Embryonic facial prominence (tissue), 1 donor: ENCODE data around the gene PLCL2.
"Not testable (repeated sequence)": the region's sequence is repeated elsewhere in the genome, so short reads cannot be mapped to it uniquely, and the experiment has no call there.

Experiments
- DNase-seq: peaks from one replicate; pipeline ENCODE4 v3.0.0-alpha.2; 2016; ENCODE audit errors: extremely low spot score

Gene PLCL2

DNA sequence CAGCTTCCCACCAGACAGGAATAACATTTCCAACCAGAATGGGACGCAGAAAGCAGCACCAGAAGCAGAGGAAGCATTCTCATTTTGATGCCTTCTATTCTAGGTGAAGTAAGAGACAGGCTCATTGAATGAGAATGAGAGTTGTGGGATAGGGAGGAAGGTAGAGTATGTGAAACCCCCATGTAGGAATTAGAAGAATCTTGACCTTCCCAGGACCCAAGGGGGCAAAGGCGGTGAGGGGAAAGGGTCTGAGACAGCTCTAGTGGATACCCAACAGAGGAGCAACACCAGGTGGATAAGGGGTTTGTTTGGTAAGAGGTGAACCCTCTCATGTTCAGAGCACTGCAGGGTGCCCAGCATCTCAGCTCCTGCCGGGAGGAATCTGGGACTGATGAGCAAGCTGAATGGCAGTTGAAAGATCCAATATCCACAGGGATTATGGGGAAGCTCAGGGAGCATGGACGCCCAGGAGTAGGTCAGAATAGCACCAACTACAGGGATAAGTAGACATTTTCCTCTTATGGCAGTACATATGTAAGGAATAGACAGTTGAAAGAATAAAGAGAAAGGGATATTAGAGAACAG, 77.0 kb downstream of the PLCL2 start:
- no peak for DNase-seq

DNA sequence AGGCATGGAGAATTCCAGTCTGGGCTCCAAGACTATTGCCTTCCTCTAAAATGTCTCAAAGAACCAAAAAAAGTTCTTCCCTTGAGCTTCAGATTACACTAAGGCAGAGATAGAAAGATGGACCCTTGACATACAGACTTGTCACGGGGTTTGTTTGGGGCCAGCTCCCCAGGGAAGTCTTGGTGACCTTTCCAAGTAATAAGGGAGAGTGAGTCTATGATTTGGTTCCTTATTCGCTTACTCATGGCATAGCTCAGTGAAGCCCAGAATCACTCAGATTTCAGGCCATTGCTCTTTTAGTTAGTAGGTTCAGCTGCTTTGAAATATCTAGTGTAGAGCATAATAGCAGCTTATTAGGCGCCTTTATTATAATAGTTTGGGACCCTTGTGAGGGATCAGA, 90.3 kb downstream of the PLCL2 start:
- DNase-seq: no peak

DNA sequence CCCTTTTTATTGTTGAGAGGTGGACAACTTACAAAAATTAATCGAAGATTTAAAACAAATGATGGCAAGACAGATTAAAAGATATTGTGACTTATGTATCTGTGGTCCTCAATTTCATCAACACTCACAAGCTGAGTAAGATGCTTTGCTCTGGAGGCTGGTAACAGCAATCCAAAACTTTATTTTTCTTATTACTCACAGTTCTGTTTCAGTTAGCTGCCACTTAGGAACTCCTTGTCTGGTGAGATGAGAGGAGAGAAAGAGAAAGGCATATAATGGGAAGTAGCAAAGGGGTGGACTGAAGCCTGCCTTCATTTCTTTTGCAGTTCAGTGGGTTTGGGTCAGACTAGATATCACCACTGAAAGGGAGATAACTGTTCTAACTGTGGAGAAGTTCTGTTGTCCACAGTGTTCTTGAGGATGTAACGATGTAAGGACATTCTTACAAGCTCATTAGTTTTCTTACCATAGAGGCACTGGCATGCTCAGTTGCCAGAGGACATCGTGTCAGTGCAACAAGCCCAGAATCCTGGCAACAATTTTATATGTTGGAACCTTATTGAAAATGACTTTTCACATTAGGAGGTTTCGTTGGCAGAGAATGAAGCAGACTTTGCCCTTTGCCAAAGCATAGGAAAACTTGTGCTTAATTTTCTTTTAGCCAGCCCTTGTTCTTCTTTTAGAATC, 93.6 kb downstream of the PLCL2 start:
- no peak for DNase-seq

DNA sequence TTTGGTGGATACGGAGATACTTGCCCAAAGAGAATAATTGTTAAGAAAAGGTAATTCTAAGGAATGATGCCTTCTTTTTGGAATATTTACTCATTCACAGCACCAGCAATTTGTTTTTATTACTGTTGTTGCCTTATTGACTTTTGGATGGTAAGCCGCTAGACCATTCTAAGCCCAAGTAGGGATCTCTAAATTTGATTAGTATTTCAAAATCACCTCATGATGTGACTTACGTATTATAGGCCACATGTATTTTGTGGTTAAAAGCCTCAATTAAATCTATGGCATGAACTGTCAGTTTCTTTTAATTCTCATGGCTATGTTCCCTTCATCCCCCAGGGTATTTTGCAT, 94.1 kb downstream of the PLCL2 start:
- no peak for DNase-seq

DNA sequence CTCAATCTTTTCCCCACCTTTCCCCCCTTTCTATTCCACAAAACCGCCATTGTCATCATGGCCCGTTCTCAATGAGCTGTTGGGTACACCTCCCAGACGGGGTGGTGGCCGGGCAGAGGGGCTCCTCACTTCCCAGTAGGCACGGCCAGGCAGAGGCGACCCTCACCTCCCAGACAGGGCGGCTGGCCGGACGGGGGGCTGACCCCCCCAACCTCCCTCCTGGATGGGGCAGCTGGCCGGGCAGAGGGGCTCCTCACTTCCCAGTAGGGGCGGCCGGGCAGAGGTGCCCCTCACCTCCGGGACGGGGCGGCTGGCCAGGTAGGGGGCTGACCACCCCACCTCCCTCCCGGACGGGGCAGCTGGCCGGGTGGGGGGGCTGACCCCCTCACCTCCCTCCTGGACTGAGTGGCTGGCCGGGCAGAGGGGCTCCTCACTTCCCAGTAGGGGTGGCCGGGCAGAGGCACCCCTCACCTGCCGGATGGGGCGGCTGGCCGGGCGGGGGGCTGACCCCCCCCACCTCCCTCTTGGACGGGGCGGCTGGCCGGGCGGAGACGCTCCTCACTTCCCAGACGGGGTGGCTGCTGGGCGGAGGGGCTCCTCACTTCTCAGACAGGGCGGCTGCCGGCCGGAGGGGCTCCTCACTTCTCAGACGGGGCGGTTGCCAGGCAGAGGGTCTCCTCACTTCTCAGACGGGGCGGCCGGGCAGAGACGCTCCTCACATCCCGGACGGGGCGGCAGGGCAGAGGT, 95.2 kb downstream of the PLCL2 start:
- not testable (repeated sequence) for DNase-seq

DNA sequence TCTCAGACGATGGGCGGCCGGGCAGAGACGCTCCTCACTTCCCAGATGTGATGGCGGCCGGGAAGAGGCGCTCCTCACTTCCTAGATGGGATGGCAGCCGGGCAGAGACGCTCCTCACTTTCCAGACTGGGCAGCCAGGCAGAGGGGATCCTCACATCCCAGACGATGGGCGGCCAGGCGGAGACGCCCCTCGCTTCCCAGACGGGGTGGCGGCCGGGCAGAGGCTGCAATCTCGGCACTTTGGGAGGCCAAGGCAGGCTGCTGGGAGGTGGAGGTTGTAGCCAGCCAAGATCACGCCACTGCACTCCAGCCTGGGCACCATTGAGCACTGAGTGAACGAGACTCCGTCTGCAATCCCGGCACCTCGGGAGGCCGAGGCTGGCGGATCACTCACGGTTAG, 95.8 kb downstream of the PLCL2 start:
- not testable (repeated sequence) for DNase-seq

DNA sequence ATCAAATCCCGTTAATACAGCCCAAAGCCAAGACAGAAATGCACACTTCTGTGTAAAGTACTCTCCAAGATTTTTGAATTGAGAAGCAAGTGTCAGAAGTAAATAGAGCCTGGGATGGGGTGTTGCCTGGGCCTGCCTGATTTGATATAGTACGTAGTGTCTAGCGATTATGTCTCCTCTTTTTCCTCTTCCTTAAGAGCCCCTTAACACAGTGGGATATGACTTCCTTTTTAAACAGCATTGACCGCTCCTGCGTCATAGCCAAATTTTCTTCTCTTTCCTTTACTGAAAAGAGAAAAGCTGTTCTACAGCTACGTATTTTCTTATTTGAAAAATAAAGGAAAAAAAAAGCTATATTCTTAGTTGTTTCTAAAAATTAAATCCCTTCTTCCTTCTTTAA, 97.7 kb downstream of the PLCL2 start:
- DNase-seq: no peak

DNA sequence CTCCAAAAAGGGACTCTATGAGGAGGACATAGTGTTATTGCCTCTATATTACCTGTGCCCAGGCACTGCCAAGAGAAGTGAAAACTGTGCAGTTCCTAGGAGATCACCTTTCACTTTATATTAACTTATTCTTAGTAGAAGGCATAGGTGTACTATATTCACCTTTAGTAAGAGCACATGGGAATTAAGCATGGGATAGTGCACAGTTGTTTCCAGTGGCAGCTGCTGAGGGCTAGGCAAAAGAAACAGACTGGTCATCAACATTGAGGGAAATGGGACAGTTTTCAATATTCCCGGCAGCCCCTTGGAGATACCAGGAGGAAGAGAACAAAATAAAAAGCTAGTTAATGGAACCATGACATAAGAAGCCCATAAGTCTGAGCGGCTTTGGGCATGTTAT, 100.9 kb downstream of the PLCL2 start:
- no peak for DNase-seq

DNA sequence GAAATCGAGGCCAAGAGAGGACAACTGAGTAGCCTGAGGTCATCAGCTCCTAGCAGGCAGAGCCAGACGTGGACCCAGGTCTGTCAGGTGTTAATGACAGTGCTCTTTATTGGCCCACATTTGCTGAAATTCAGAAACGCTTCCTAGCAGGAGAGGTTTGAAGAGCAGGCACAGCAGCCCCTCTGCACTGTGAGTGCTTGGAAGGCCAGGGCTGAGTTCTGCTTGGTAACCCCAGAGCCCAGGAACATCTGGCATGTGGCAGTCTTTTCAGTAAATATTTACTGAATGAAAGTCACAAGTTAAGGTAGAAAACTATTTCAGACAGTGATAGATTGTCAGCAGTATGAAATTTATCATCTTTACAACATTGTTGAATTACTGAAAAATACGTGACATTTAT, 102.4 kb downstream of the PLCL2 start:
- DNase-seq: no peak

DNA sequence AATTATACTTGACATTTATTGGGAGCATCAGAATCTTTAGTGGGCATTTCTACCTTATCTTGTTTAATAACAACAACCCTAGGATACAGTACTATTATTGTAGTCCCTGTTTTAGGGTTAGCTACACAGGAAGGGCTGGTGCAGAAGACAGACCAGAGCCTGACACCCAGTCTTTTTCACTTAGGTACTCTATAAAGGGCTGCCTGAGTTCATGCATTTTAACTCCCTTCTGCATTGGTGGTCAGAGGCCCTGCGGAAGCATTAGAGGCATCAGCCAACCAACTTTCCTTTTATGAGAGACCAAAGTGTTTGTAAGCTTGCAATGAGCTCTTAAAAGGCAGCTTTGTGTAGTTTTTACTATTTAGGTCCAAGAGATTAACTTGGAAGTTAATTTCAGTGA, 105.4 kb downstream of the PLCL2 start:
- no peak for DNase-seq

DNA sequence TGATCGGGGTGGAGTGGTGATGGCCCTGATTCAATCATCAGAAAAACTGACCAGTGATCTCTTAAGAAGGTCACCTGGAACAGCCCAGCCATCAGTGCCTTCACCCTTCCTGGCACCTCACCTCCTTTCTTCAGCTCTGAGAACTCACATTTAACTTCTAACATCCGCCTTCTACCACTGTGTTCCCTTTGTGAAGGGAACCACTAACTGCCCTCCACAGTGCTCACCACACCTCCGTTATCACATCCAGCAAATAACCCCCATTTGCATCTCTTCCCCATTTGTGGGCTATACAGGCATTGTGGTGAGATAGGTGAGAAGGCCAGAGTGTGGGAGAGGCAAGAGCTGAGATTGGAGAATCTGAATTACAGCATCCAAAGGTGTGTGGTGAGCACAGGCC, 107.4 kb downstream of the PLCL2 start:
- no peak for DNase-seq

DNA sequence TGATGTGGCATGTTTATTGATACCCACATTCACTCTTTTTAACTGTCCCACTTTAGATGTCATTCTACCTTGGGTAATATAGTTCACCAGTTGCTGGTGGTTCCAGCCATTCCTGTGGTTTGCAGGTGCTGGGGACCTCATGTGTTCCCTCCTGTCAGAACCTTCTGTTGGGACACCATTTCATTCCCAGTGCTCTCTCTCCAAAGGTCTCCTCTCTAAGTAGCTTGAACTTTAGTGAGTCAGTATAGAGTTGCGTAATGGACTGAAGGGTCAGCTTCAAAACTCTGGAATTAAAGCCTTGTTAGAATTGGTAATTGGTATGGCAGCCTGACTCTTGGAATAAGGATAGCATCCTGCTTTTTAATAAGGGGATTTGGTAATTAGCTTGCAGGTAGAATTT, 108.5 kb downstream of the PLCL2 start:
- DNase-seq: no peak

DNA sequence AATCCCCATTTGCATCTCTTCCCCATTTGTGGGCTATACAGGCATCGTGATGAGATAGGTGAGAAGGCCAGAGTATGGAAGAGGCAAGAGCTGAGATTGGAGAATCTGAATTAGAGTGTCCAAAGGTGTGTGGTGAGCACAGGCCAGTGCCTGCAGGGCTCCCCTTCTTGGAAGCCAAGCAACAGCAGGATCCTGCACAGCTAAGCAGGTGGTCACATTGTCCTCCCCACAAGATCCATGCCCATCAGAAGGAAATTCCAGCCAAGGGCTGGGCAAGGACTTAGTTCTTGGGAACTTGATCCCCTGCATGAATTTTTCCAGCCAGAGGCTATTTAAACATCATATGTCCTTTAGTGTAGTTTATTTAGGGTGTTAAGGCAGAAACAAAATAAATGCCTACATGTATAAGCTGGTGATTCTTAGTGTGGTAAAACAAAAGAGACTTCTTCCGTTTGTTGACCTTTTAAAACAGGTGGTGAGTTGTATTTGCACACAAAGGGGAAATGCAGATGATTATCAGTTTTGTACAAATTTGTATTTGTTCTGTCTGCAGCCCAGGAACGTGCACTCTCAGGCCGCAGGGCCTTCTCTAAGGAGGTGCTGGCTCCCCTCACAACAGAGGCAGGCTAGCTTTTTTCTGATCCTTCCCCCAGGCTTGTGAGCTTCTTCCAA, 110.2 kb downstream of the PLCL2 start:
- DNase-seq: no peak

DNA sequence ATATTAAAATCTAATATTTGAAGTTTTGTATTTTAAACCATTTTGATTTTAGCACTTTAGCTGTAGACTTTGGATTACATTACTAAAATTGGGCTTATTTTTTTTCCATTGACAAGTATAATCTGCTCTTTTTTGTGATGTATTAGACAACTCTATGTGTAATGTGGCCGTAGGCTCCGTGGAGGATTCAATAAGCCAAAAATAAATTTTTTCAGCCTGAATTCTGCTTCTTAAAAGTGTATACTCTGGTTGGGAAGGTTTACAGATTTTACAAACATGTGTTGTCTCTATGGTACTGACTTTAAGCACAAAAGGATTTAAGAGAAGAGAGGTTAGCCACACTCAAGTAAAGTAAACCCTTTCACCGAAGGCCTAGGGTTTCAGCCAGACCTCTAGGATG, 110.8 kb downstream of the PLCL2 start:
- no peak for DNase-seq

DNA sequence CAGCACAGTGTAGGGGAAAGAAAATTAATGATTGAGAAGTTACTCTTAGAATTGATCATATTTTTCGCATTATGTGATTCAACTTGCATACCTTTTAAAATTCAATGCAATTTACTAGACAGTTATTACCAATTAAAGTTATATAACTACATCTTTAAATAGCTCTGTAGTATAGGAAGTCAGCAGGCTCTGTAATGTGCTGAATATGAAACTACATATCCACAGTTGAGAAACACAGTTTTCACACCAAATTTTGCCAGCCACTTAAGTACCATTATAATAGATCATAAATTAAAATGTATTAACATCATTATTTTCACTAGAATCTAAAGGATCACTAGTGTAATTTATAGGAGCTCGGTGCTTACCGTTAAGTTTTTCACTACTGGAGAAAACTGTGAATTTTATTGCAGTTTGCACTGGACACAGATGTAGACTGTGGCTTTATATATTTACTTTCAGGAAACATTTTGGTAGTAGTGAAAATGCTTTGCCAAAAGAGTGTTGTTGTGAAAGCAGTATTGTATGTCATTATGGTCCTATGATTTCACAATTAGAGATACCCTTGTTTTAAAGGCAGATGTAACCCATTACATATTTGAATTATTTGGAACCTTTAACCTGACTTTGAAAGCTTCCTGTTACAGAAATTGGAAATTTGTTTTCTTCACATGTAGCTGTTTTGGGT, 113.6 kb downstream of the PLCL2 start:
- no peak for DNase-seq

DNA sequence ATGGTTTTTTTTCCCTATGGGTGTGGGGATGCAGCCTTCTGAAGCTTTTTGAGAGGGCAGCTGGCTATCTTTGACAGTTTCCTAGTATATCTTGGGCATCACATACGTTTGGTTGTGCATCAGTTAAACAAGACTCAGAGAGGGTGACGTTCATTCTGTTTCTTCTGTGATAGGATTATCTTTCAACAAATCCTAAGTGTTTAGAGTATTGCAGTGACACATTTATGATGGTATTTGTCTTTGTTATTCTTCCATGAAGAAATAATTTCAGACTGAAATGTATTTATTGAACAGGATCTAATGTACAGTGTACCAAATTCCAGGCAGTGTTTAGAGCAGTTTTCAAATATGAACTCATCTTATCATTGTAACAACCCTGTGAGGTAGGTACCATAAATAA, 114.4 kb downstream of the PLCL2 start:
- DNase-seq: no peak

DNA sequence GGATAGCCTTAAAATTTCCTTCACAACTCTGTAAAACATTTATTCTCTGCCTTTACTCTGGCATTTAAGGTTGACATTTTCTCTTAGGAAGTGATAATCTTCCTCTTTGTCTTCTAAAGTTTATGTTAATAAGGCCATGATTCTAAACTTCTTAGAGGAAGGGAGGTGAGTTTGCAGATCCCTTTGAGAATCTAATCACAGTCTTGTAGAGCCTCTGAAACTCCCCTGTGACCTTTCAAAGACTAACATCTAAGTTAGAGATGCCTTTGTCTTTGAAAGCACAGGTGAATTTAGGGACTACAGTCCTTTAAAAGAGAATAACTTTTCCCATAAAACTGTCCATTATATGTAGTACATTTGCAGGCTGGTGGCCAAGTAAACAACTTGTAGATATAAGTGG, 115.1 kb downstream of the PLCL2 start:
- DNase-seq: no peak

DNA sequence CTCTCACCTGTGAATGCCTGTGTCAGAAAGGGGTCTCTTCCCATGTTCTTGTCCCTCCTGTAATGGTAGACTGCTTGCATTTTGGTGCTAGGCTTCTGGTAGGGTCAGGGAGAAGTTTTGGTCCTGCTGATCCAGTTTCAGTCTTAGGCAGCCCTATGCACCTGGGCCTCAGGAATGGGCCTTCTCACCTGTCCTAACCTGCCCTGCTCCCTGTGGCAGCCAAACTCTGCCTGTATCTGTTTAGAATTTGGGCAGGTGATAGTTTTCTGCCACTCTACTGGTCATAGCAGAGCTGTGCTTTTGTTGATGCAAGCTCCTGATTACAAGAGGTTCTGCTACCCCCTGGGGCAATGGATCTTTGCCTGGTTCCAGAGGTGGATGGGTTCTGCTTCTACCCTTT, 118.7 kb downstream of the PLCL2 start:
- DNase-seq: no peak

DNA sequence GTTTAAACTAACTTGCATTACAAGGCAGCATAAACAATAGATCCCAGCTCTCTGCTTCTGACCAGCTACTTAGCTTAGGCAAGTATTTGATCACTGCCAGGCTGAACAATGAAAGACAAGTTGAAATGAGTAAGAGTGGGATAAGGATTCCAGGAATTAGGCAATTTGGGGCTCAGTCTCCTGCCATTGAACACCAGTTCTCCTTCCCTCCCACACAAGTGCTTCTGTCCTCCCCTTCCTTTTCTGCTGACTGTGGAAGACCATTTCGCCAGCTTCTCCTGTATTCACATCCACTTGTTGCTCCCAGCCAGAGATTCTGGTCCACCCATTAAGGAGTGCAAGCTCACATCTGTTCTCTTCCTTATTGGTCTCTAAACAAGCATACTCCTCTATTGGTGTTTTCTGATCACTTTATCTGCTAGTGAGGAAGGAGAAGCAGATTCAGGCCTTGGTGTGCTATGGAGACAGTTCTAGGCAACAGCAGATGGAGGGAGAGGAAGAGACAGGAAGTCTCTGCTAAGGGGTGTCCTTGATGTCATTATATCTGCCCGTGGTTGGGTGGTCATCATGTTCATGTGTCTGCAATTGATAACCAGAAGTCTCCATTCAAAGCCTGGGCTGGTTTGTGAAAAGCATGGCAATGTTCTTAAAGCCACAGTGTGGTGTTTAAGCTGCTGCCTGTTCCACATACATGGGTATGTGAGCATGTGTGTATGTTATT, 121.5 kb downstream of the PLCL2 start:
- no peak for DNase-seq

DNA sequence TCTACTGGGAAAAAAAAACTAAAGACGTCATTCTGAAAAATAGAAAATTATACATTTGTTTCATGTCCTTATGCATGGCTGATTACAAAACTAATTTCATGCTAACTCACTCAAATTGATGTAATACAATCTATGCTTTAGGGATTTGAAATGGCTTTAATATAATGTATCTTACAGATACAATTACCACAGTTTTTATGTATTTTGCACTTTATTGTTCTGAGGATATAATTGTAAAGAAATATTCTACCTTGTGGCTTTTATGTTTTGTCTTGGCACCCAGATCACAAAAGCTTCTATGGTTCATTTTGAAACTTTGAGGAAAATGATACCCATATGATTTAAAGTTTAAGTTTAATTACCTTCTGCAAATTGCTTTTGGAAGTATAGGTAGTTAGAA, 122.5 kb downstream of the PLCL2 start:
- no peak for DNase-seq

DNA sequence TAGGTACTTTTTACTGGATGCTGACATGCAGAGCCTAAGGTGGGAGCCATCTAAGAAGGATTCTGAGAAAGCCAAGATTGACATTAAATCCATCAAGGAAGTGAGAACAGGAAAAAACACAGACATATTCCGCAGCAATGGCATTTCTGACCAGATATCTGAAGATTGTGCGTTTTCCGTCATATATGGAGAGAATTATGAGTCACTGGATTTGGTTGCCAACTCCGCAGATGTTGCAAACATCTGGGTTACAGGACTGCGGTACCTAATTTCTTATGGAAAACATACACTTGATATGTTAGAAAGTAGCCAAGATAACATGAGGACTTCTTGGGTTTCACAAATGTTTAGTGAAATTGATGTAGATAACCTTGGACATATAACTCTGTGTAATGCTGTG, 125.1 kb downstream of the PLCL2 start:
- no peak for DNase-seq
